Skin epidermis (tissue), 12 donors: ENCODE results near the gene CDC123.
A peak's percentile ranks its signal among the peaks of the same experiment; 100 is the strongest.
"Not testable (repeated sequence)": the region's sequence is repeated elsewhere in the genome, so short reads cannot be mapped to it uniquely, and the experiment has no call there.

Source experiments
- H3K27ac ChIP-seq, 21 experiments: fragments of 200-600 bp; sonication (generic) in 11 of 21; one replicate each; pipeline ENCODE4 v1.5.0; 2020; ENCODE audit warnings: mild to moderate bottlenecking in 3 of 21, inconsistent platforms in 2 of 21, moderate library complexity in 2 of 21
- H3K4me3 ChIP-seq, 7 experiments: fragments of 200-600 bp; sonication (generic) in 2 of 7; one replicate each; pipeline ENCODE4 v1.5.0; 2020; ENCODE audit warnings: inconsistent platforms in 2 of 7, mild to moderate bottlenecking in 2 of 7, moderate library complexity in 1 of 7

Gene CDC123

DNA sequence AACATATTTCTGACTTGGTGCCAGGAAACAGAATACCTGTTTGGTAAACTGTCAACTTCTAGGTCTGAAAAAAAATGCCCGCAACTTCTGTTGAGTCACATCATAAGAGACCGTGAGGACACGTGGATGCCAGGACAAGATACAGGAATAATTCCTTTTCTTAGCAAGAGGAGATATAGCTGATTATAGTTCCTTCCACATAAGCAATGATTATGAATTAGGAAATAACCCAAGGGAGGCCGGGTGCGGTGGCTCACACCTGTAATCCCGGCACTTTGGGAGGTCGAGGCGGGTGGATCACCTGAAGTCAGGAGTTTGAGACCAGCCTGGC is 75.2 kb downstream of the CDC123 start:
- Histone ChIP-seq H3K27ac (peak overlapping the region in 12 of 21 experiments; percentile 19 to 79 (median 60)), H3K4me3 (no peak overlapping the region)

DNA sequence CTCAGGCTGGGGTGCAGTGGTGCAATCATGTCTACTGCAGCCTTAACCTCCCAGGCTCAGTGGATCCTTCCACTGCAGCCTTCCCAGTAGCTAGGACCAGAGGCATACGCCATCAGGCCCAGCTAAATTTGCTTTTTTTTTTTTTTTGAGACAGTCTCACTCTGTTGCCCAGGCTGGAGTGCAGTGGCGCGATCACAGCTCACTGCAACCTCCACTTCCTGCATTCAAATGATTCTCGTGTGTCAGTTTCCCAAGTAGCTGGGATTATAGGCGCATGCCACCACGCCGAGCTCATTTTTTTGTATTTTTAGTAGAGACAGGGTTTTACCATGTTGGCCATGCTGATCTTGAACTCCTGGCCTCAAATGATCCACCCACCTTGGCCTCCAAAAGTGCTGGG is 81.9 kb downstream of the CDC123 start:
- not testable (repeated sequence) for H3K4me3 ChIP-seq, H3K27ac ChIP-seq

- no peak overlapping the region for H3K4me3 ChIP-seq
These were observed 83.3 kb downstream of the CDC123 start for GRCh38 chr10:12279281-12279680.

DNA sequence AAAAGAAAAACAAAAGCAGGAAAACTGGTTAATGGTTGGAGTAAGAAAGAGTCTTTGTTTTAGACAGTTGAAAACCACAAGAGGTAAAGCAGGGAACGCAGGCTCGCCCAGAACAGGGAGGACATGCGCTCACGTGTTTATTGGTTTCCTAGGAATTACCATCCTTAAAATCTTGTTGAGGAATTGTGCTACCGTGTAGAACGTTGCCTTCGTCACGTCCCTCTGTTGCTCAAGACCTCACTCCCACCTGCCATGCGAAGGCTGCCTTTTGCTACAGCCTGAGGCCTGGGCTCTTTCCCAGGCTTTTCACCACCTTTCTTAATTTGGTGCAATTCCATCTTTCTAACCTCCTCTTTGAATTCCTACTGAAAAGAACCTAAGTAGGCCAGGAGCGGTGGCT is 91.8 kb downstream of the CDC123 start:
- H3K27ac ChIP-seq, result peak overlapping the region in 4 of 21 experiments; percentile 8 to 36 (median 19)

More at GRCh38 chr10:12279281-12279680, 83.3 kb downstream of the CDC123 start:
- peak overlapping the region in 1 of 21 experiments; percentile 45 for H3K27ac ChIP-seq

DNA sequence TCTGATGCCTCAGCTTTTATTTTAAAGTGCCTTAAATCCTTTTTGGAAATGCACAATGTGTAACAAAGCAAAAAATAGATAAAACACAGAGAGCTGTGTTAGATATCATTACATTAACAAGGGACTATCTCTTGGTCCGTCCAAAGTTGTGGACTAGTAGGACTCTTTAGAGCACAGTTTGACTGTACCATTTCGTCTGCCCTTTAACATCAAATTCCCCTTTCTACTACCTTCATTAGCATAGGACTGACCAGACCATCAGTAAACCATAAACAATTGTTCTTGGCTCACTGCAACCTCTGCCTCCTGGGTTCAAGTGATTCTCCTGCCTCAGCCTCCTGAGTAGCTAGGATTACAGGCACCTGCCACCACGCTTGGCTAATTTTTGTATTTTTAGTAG is 101.8 kb downstream of the CDC123 start:
- not testable (repeated sequence) for H3K4me3 ChIP-seq, H3K27ac ChIP-seq

More for the DNA sequence above, 91.8 kb downstream of the CDC123 start:
- H3K4me3 ChIP-seq, result no peak overlapping the region

- H3K4me3 ChIP-seq, result no peak overlapping the region
These were observed 103.4 kb downstream of the CDC123 start for GRCh38 chr10:12299222-12299965.

More at GRCh38 chr10:12299222-12299965, 103.4 kb downstream of the CDC123 start:
- no peak overlapping the region for H3K27ac ChIP-seq
